ENCODE measurements around the gene ZNF280A.
"Not testable (repeated sequence)": the region's sequence is repeated elsewhere in the genome, so short reads cannot be mapped to it uniquely, and the experiment has no call there.

DNA sequence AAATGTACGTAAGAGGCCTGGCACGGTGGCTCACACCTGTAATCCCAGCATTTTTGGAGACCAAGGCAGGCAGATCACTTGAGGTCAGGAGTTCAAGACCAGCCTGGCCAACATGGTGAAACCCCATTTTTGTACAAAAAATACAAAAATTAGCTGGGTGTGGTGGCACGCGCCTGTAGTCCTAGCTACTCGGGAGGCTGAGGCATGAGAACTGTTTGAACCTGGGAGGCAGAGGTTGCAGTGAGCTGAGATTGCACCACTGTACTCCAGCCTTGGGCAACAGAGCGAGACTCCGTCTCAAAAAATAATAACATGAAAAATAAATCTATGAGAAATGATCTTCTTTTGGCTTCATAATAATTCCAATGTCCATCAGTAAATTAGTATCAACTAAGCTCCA, 9.2 kb downstream of the ZNF280A start:
- TF ChIP-seq ZNF565 (CRISPR knock-in tag; conservative IDR thresholded peaks at IDR 0.05; ENCODE audit: low read depth); RARB (CRISPR knock-in tag; IDR thresholded peaks at IDR 0.05); GLIS3 (CRISPR knock-in tag; IDR thresholded peaks at IDR 0.05); ZFP30 (CRISPR knock-in tag; IDR thresholded peaks at IDR 0.05); ARNTL (CRISPR knock-in tag; IDR thresholded peaks at IDR 0.05; ENCODE audit: borderline replicate concordance, low read depth): not testable (repeated sequence)
- TF ChIP-seq, protein P1, sequence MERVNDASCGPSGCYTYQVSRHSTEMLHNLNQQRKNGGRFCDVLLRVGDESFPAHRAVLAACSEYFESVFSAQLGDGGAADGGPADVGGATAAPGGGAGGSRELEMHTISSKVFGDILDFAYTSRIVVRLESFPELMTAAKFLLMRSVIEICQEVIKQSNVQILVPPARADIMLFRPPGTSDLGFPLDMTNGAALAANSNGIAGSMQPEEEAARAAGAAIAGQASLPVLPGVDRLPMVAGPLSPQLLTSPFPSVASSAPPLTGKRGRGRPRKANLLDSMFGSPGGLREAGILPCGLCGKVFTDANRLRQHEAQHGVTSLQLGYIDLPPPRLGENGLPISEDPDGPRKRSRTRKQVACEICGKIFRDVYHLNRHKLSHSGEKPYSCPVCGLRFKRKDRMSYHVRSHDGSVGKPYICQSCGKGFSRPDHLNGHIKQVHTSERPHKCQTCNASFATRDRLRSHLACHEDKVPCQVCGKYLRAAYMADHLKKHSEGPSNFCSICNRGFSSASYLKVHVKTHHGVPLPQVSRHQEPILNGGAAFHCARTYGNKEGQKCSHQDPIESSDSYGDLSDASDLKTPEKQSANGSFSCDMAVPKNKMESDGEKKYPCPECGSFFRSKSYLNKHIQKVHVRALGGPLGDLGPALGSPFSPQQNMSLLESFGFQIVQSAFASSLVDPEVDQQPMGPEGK (CRISPR knock-in tag; IDR thresholded peaks at IDR 0.05; ENCODE audit: borderline replicate concordance) = not testable (repeated sequence)
- TF ChIP-seq, protein P2, sequence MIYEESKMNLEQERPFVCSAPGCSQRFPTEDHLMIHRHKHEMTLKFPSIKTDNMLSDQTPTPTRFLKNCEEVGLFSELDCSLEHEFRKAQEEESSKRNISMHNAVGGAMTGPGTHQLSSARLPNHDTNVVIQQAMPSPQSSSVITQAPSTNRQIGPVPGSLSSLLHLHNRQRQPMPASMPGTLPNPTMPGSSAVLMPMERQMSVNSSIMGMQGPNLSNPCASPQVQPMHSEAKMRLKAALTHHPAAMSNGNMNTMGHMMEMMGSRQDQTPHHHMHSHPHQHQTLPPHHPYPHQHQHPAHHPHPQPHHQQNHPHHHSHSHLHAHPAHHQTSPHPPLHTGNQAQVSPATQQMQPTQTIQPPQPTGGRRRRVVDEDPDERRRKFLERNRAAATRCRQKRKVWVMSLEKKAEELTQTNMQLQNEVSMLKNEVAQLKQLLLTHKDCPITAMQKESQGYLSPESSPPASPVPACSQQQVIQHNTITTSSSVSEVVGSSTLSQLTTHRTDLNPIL (CRISPR knock-in tag; IDR thresholded peaks at IDR 0.05; ENCODE audit: low read depth) = not testable (repeated sequence)
- TF ChIP-seq, protein P3, sequence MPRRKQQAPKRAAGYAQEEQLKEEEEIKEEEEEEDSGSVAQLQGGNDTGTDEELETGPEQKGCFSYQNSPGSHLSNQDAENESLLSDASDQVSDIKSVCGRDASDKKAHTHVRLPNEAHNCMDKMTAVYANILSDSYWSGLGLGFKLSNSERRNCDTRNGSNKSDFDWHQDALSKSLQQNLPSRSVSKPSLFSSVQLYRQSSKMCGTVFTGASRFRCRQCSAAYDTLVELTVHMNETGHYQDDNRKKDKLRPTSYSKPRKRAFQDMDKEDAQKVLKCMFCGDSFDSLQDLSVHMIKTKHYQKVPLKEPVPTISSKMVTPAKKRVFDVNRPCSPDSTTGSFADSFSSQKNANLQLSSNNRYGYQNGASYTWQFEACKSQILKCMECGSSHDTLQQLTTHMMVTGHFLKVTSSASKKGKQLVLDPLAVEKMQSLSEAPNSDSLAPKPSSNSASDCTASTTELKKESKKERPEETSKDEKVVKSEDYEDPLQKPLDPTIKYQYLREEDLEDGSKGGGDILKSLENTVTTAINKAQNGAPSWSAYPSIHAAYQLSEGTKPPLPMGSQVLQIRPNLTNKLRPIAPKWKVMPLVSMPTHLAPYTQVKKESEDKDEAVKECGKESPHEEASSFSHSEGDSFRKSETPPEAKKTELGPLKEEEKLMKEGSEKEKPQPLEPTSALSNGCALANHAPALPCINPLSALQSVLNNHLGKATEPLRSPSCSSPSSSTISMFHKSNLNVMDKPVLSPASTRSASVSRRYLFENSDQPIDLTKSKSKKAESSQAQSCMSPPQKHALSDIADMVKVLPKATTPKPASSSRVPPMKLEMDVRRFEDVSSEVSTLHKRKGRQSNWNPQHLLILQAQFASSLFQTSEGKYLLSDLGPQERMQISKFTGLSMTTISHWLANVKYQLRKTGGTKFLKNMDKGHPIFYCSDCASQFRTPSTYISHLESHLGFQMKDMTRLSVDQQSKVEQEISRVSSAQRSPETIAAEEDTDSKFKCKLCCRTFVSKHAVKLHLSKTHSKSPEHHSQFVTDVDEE (CRISPR knock-in tag; IDR thresholded peaks at IDR 0.05) = not testable (repeated sequence)

Data from SK-N-SH treated with all-trans-retinoic acid at 6 μM for 48 hours (cell line).